GM18868 (cell line): ENCODE results near the gene BCOR.

ENCODE experiments used
- ATAC-seq: cut with Tn5 transposase; IDR thresholded peaks from one replicate; pipeline ENCODE4 v1.9.1; 2021; ENCODE audit warnings: mild to moderate bottlenecking, moderate library complexity; ENCODE audit not compliant: unreplicated experiment

BCOR gene

GRCh38 chrX:40116925-40117324 lies 19.2 kb upstream of the BCOR start:
- no peak for ATAC-seq

DNA sequence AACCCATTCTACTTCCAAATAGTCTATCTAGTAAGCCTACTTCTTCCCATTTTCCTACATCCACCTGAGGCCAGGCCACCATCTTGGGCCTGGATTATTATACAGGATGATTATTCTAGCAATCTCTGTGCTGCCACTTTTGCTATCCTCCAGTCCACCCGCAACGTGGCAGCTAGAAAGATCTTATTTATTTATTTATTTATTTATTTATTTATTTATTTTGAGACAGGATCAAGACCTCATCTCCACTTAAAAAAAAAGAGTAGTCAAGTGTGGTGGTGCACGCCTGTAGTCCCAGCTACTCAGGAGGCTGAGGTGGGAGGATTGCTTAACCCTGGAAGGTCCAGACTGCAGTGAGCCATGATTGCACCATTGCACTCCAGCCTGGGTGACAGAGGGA lies 15.2 kb upstream of the BCOR start:
- ATAC-seq, result no peak

DNA sequence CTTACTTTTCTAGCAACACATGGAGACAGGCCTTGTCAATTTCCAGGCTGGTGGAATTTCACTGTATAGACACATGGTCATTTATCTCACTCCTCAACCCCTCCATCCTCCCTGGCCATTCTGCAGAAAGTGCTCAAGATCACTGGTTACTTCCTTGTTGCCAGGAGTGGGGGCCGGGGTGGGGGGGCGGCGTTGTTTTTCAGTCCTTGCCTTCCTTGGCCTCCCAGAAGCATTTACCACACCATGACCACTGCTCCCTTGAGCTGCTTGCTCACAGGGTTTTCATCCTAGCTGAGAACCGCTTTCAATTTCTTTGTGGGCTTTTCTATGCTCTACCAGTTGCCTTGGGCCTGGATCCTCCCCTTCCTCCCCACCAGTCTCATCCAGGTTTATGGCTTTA lies 14.1 kb upstream of the BCOR start:
- no peak for ATAC-seq

DNA sequence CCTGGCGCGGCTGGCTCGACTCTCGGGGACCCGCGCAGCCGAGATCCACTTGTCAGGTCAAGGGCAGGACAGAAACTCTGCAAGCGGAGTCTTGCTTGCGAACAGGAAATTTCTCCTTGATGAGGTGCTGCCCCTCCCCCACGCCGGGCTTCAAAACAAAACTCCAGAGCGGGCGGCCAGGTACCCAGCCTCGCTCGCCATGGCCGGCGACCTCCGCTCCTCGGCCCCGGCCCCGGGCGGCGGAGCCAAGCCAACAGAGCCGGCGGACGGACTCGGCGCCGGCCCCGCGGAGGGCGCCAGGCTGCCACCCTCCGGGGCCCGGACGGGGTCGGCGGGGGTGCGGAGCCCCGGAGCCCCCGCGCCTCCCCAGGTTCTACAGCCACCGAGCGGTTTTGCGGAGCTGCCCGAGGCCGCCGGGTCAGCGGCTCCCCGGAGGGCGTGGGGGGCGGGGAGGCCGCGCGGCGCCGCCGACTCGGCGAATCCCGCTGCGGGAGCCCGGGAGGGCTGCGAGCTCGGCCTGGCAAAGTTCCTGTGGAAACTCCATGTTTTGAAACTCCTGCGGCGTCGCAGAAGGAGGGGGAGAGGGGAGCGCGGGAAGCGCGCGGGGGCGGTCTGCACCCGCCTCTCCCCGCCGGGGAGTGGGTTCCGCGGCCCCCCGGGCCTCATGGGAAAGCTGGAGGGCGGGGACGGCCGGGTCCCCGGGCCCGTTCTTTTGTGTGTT lies 11.7 kb upstream of the BCOR start:
- ATAC-seq, result no peak

GRCh38 chrX:40108959-40109287 lies 11.2 kb upstream of the BCOR start:
- ATAC-seq, result no peak

- ATAC-seq, result no peak
These were observed 10.6 kb upstream of the BCOR start for GRCh38 chrX:40108162-40108958.

DNA sequence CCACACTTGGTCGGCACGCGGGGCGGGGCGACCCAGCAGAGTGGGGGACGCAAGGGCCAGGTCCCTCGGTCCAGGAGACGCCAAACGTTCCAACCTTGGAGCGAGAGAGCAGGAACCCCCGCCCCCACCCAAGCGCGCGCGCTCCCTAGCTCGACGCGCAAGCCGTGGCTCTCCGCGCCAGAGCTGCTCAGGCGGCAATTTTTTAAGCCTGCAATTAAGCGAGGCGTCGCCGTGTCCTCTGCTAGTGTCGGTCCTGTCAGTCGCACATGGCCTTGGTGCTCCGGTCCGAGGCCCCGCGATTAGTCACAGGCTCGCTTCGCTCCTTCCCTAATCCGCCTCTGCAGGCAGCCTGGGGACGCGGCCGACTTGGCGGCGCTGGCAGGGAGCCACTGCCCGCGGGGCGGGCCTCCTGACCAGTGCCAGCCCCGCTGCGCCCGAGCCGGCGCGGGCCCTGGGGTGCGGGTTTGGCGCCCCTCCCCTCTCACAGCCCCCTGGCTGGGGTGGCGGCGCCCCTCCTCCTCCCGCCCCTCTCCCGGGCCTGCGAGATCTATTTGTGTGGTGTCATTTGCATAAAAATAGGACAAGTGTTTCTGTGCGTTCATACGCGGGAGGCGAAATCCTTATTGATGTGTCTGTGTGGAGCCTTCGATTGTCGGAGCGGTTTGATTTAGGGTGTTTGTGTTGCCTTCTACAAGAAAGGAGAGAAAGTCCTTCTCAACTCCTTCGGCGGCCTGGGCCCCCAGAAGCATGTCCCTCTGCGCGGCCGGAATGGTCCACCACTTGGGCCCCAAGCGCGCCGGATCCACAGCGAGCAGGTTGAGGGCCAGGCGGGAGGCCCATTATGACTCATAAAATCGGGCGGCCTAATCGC lies 9.8 kb upstream of the BCOR start:
- ATAC-seq, result no peak

- no peak for ATAC-seq
These were observed 9.0 kb upstream of the BCOR start for GRCh38 chrX:40106676-40107290.

DNA sequence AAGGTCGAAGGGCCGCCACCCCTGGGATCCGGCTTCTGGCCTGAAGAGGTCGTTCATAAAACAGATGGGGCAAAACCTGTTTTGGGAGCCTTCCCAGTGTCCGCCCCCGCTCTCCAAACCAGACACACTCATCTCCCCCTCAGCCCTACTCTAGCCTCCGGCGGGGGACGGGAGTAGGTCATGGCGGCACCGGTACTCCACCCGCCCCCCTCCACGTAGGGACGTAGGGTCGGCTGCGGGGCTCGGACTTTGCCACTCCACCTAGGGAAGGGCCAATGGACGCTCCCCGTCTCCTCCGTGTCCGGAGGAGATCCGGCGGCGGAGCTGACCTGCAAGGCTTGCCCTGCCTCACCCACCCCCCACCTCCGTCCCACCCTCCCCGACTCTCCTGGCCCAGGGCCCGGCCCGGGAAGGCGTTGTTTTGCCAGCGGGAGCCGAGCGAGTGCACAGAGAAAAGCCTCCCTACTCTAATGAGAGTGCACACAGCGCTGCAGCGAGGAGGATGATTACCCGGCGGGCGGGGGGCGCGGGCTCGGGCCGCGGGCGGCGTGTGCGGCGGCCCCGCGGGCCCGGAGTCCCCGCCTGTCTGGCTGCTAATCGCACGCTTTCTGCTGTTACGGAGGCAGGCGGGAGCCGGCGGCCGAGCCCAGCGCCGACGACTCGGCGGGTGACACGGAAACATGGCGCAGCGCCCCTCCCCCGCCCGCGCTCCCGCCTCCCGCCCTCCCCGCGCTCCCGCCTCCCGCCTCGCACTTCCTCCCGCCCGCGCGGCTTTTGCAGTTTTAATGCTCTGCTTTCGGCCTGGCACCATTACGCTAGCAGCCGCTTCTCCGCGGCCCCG lies 8.3 kb upstream of the BCOR start:
- no peak for ATAC-seq

DNA sequence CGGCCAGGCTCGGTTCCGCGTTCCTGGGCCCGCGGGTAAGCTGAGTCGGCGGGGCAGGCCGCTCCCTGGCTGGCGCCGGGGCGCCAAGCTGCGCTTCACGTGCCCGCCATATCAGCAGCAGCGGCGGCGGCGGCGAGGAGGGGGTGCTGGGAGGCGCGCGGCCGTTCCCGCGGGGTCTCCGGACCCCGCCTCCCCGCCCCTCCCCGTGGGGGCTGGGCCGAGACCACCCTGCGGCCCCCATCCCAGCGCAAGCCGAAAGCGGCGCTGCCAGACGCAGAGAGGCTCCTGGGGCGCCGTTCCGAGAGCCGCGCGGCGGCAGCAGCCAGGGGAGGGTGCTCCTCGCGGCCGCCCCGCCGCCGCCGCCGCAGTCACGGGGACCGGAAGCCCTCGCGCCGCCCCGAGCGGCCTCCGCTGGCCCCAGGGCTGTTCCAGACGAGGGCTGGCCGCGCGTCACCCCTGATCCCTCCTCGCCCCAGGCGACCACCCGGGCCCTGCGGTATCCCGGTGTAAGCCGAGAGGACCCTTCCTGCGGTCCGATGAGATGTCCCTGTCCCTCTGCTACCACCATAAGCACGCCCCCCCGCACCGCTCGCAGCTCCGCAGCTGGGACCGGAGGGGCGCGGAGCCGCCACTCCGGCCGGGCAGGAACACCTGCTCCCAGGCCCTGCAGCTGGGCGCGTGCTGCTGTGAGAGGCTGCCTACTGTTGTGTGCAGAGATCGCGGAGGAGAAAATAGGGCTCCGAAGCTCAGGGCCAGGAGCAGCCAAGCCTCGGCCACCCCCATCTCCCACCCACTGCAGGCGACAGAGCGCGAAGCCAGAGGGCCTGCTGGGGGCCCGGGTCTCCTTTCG lies 7.5 kb upstream of the BCOR start:
- ATAC-seq, result peak; percentile 35

DNA sequence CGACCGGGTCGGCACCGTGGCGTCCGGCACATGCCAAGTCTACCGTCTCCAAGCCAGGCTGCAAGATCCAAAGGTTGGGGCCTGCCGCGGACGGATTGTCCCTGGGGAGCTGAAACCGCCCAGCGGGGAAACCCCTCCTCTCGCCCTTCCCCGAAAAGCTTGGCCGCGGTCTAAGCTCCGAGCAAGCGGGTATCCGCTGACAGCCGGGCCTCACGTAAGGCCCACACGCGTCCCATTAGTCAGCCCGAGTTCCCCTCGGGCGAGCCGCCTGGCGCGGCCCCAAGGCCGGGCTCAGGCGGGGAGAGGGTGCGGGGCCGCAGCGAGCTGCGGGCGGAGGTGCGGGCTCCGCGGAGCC lies 6.8 kb upstream of the BCOR start:
- ATAC-seq, result peak; percentile 36

DNA sequence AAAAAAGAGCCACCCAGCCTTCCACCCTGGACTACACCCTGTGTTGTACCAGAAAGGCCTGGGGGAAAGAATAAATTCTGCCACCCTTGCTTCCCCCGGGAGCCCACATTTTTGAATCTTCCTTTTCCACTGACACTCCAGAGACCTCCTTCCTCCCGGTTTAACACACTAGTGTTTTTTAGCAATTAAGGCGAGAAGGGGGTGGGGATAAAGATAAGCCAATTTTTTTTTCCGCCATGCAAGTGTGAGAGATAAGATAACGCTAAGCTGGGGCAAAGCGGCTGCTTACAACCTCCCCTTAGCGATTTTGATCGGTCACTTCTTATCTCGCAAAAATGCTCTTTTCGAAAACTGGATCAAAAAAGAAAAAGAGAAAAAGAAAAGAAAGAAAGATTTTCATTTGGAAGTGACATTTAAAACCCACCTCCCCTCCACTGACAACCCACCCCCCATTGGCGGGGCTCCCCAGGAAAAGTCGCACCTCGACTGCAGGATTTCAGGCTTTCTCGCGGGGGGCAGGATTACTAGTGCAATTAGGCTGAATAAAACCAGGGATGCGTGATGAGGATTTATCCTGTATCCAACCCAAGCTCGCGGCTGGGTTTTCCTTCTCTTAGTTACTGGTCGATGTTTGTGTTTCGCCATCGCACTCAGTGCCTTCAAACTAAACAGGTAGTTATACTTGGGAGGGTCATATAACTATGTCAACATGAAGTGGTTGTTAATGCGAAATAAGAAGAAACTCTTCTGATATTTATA lies 6.0 kb upstream of the BCOR start:
- no peak for ATAC-seq

DNA sequence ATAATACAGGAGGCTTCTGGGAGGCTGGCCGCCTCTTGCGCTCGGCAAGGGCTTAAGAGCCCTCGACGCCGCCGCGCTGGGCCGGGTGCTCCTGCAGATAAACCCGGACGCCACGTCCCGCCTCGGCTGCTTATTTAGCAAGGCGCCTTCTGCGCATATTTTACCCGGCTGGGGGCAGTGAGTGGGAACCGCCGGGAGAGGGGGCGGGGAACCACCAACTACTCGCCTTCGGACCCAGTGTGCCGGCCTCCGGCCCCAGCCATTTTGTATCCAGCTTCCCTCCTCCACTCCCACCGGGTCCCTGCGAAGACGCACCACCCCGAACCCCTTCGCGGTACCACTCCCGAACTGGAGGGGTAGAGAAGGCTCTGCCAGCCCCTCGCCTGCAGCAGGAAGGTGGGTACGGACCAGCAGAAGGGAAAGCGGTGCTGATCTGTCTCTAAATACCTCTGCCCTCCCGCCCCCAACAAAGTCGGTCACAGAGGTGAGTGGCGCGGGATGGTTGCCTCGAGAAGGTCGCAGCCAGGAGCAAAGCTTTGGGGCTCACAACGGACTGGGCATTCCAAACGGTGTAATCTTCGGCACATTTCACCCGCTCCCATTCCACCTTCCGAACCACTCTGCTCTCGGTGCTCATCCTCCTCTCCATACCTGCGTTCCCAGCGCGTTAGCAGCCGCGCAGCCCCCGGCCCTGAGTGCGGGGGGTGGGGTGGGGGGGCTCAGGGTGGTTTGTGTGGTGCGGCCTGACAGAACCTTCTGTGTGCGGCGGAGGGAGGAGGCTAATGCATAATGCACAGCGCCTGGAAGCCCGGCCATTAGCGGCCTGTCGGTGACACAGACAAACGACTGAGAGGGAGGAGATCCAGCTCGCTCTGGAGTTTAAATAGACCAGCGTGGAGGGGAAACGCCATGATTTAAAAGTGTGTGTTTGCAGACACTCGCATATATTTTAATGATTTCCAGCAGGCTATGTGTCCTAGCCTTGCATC lies 4.9 kb upstream of the BCOR start:
- ATAC-seq, result no peak

GRCh38 chrX:40101430-40101802 lies 3.7 kb upstream of the BCOR start:
- no peak for ATAC-seq

GRCh38 chrX:40100537-40101429 lies 3.0 kb upstream of the BCOR start:
- ATAC-seq, result no peak

- ATAC-seq, result no peak
These were observed 2.4 kb upstream of the BCOR start for GRCh38 chrX:40100141-40100536.
